HepG2 (cell line): Measurements from ENCODE around the gene LBX2. TPM values are rescaled to one million over a fixed set of nuclear protein-coding genes. Genes with fewer than 3 reads are reported as not detected.

Source experiments
- ATAC-seq: fragments of 200-7000 bp; cut with Tn5 transposase; 3 replicates; pipeline ENCODE4 v1.9.1; 2020; ENCODE audit warnings: mild to moderate bottlenecking, moderate library complexity
- BruUV-seq: library from RNA; stranded (reverse); fragments of 400-500 nt; replicated peaks from 2 replicates; lab custom pipeline; 2021; lab: Mats Ljungman, UMichigan
- CTCF ChIA-PET: fragments of 300-600 bp; formaldehyde crosslinking; extraction: SDS; loops from one replicate; lab custom pipeline; 2021; ENCODE audit warnings: low total read pairs, inconsistent platforms, low intra/inter-chr PET ratio; lab: Yijun Ruan, JAX
- POLR2A ChIA-PET: fragments of 350-600 bp; sonication (Branson Sonifier 250); formaldehyde crosslinking; loops from one replicate; lab custom pipeline; 2020; ENCODE audit warnings: antibody characterized with exemption, inconsistent platforms; lab: Yijun Ruan, JAX
- DNase-seq: peaks from one replicate; pipeline ENCODE4 v3.0.0-alpha.2; 2015; ENCODE audit warnings: low spot score
- FAIRE-seq: peaks from 3 replicates; lab custom pipeline; 2011; peaks lifted over from hg19 to GRCh38; lab: Jason Lieb, UNC
- H2AFZ ChIP-seq: one replicate; pipeline ENCODE4 v1.6.1; 2011; ENCODE audit warnings: low read length, inconsistent platforms
- H3K27ac ChIP-seq: fragments of 300-600 bp; 3 replicates; pipeline ENCODE4 v1.8.0; 2011; ENCODE audit warnings: mixed run types, mild to moderate bottlenecking, mixed read lengths, low read length, inconsistent platforms; ENCODE audit not compliant: insufficient read depth; ENCODE audit errors: extremely low read length
- H3K27me3 ChIP-seq, 2 experiments: fragments of 200-600 bp in 1 of 2; 2 replicates in 1 of 2; 3 replicates in 1 of 2; pipeline versions ENCODE4 v1.6.0 to v1.8.0; 2011; ENCODE audit warnings: low read length in 2 of 2, mild to moderate bottlenecking in 2 of 2, moderate library complexity in 2 of 2, inconsistent platforms in 1 of 2; ENCODE audit not compliant: insufficient read depth in 2 of 2, control insufficient read depth in 1 of 2
- H3K36me3 ChIP-seq, 2 experiments: fragments of 200-600 bp in 1 of 2; replicated peaks in 1 of 2; 2 replicates in 1 of 2; 3 replicates in 1 of 2; pipeline versions ENCODE4 v1.5.1 to v1.8.0; 2011; ENCODE audit warnings: low read length in 2 of 2, inconsistent platforms in 1 of 2; ENCODE audit not compliant: insufficient read depth in 2 of 2, control insufficient read depth in 1 of 2
- H3K4me1 ChIP-seq: 2 replicates; pipeline ENCODE4 v1.5.1; 2012; ENCODE audit warnings: low read length, inconsistent platforms; ENCODE audit not compliant: insufficient read depth
- H3K4me2 ChIP-seq: 2 replicates; pipeline ENCODE4 v1.6.0; 2011; ENCODE audit warnings: low read depth, low read length, inconsistent platforms
- H3K4me3 ChIP-seq, 3 experiments: fragments of 200-600 bp in 1 of 3; sonication (generic), shearing (Covaris generic) in 1 of 3; replicated peaks in 1 of 3; 2 replicates each; pipeline ENCODE4 v1.5.1; 2011 to 2016; ENCODE audit warnings: low read length in 3 of 3, inconsistent platforms in 2 of 3, low read depth in 2 of 3, mild to moderate bottlenecking in 2 of 3, control low read depth in 1 of 3, mixed read lengths in 1 of 3; ENCODE audit not compliant: insufficient read depth in 1 of 3
- H3K79me2 ChIP-seq: one replicate; pipeline ENCODE4 v1.6.1; 2011; ENCODE audit warnings: low read length, inconsistent platforms; ENCODE audit not compliant: insufficient read depth
- H3K9ac ChIP-seq: 2 replicates; pipeline ENCODE4 v1.6.0; 2011; ENCODE audit warnings: mild to moderate bottlenecking, low read depth, low read length, inconsistent platforms; ENCODE audit not compliant: insufficient read depth
- H3K9me3 ChIP-seq: 2 replicates; pipeline ENCODE4 v1.5.1; 2012; ENCODE audit warnings: mild to moderate bottlenecking, low read length
- H4K20me1 ChIP-seq: 2 replicates; pipeline ENCODE4 v1.6.0; 2011; ENCODE audit warnings: inconsistent platforms, mild to moderate bottlenecking, low read length, moderate library complexity; ENCODE audit not compliant: insufficient read depth
- ATM ChIP-seq: fragments of 450-650 bp; IDR thresholded peaks from 2 replicates; pipeline ENCODE4 v1.7.1; 2017; ENCODE audit warnings: mild to moderate bottlenecking, borderline replicate concordance
- KDM2A ChIP-seq: sonication (generic); formaldehyde crosslinking; IDR thresholded peaks from 2 replicates; pipeline ENCODE4 v1.4.0; 2020; ENCODE audit warnings: low read depth, missing genetic modification reagents, borderline replicate concordance
- SSRP1 ChIP-seq: IDR thresholded peaks from 2 replicates; pipeline ENCODE4 v1.6.1; 2016; ENCODE audit warnings: control low read depth
- TOE1 ChIP-seq: sonication (generic); formaldehyde crosslinking; IDR thresholded peaks from 2 replicates; pipeline ENCODE4 v1.4.0; 2020; ENCODE audit warnings: mild to moderate bottlenecking, missing genetic modification reagents
- TRAFD1 ChIP-seq: sonication (generic); formaldehyde crosslinking; IDR thresholded peaks from 2 replicates; pipeline ENCODE4 v1.5.1; 2020; ENCODE audit warnings: missing genetic modification reagents, mild to moderate bottlenecking, borderline replicate concordance
- ZNF543 ChIP-seq: sonication (generic); formaldehyde crosslinking; IDR thresholded peaks from 2 replicates; pipeline ENCODE4 v1.4.0; 2020; ENCODE audit warnings: mild to moderate bottlenecking, missing genetic modification reagents
- ZNF563 ChIP-seq: sonication (generic); formaldehyde crosslinking; IDR thresholded peaks from 2 replicates; pipeline ENCODE4 v1.8.0; 2022; ENCODE audit warnings: mild to moderate bottlenecking, moderate library complexity, missing genetic modification reagents
- WGBS: methylation state at CpG from one replicate; pipeline ENCODE4 v1.1.6; 2017; ENCODE audit warnings: low lambda C conversion rate; 5-methylcytosine and 5-hydroxymethylcytosine counted together
- in situ Hi-C: cut with HindIII; loops from 2 replicates; pipeline ENCODE4 v1.10.0; 2017; ENCODE audit warnings: low pct_unique_long_range_greater_than_20kb; ENCODE audit not compliant: extremely low pct_ligation_motif_present
- intact Hi-C: fragments of 100-400 bp; cut with micrococcal nuclease; formaldehyde crosslinking; loops from one replicate; pipeline ENCODE4 v1.10.0; 2022; ENCODE audit not compliant: unreplicated experiment
- polyA plus RNA-seq, 8 experiments: library from polyadenylated mRNA; depleted of rRNA in 3 of 8; stranded (reverse) in 7 of 8; unstranded in 1 of 8; fragments of >200 nt; fragmentation: Illumina TruSeq in 4 of 8; extraction: Trizol in 4 of 8; gene quantifications; 2 replicates each; pipeline versions ENCODE4 v1.2.1 to v1.2.3, GENCODE V29; 2011 to 2016; ENCODE audit warnings: low read depth in 4 of 8, missing spikeins in 1 of 8, mixed read lengths in 1 of 8; ENCODE audit not compliant: insufficient read depth in 1 of 8
- total RNA-seq, 5 experiments: library from RNA; depleted of rRNA; stranded (reverse); fragments of >200 nt; fragmentation: Illumina TruSeq; extraction: Trizol; gene quantifications; 2 replicates each; pipeline ENCODE4 v1.2.3, GENCODE V29; 2016; ENCODE audit warnings: low read depth in 1 of 5
- TF ChIP-seq, protein P1 (sequence below): sonication (generic); formaldehyde crosslinking; IDR thresholded peaks from 2 replicates; pipeline ENCODE4 v1.9.0; 2021; ENCODE audit warnings: missing genetic modification reagents, borderline replicate concordance

The LBX2 gene
- total and polyA plus RNA-seq, 2 of the 13 experiments (the other 11 are each of a cell fraction or from before 2014, with no cell fraction given) = 6.4 to 8.1 TPM

- TF ChIP-seq, protein P1, sequence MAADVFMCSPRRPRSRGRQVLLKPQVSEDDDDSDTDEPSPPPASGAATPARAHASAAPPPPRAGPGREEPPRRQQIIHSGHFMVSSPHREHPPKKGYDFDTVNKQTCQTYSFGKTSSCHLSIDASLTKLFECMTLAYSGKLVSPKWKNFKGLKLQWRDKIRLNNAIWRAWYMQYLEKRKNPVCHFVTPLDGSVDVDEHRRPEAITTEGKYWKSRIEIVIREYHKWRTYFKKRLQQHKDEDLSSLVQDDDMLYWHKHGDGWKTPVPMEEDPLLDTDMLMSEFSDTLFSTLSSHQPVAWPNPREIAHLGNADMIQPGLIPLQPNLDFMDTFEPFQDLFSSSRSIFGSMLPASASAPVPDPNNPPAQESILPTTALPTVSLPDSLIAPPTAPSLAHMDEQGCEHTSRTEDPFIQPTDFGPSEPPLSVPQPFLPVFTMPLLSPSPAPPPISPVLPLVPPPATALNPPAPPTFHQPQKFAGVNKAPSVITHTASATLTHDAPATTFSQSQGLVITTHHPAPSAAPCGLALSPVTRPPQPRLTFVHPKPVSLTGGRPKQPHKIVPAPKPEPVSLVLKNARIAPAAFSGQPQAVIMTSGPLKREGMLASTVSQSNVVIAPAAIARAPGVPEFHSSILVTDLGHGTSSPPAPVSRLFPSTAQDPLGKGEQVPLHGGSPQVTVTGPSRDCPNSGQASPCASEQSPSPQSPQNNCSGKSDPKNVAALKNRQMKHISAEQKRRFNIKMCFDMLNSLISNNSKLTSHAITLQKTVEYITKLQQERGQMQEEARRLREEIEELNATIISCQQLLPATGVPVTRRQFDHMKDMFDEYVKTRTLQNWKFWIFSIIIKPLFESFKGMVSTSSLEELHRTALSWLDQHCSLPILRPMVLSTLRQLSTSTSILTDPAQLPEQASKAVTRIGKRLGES = no peak
- TF ChIP-seq TRAFD1 = no peak
Measured at GRCh38 chr2:74454654-74455511, 44.5 kb downstream of the LBX2 start, which contains the start of gene INO80B (continued).

GRCh38 chr2:74450570-74451190 lies 48.7 kb downstream of the LBX2 start:
- Histone ChIP-seq H3K79me2 (peaks cover 3% of the 10 kb centered on the region), H3K4me1 (peaks cover 57% of the 10 kb centered on the region), H3K27me3 (no peaks in the 10 kb centered on the region), H3K9me3 (no peaks in the 10 kb centered on the region), H2AFZ (no peak overlapping the region)
- FAIRE-seq = no peak
- WGBS = 57% methylated on average over 3 of the region's 3 CpGs
- TF ChIP-seq SSRP1 (CRISPR knock-in tag) (no peak), ZNF563 (no peak), ATM (no peak), TOE1 (CRISPR knock-in tag) (no peak), ZNF543 (CRISPR knock-in tag) (no peak), KDM2A (CRISPR knock-in tag) (no peak)
- TF ChIP-seq, all 625 proteins: peak for 0
- ChIA-PET POLR2A (interaction anchor here (12.4 kb wide), 1 partner anchor 7 kb away, joined by 342 read pairs; the partner anchor contains the start of gene RTKN), CTCF (no interaction called here)
- in situ Hi-C loops (no loop called here), intact Hi-C loops (no loop called here)
- Histone ChIP-seq H3K4me3 (no peak overlapping the region), H3K36me3 (no peaks in the 10 kb centered on the region), H4K20me1 (no peaks in the 10 kb centered on the region), H3K27ac (no peak overlapping the region), H3K9ac (no peak overlapping the region), H3K4me2 (no peak overlapping the region)
- no peak for ATAC-seq
- no peak for DNase-seq
- BruUV-seq = no TSS peak
